ENCODE results near the gene FH.

The FH gene

GRCh38 chr1:241459186-241459802 lies 60.3 kb downstream of the FH start:
- no peak for DNase-seq (ENCODE audit: low read depth in 2 of 2)

DNA sequence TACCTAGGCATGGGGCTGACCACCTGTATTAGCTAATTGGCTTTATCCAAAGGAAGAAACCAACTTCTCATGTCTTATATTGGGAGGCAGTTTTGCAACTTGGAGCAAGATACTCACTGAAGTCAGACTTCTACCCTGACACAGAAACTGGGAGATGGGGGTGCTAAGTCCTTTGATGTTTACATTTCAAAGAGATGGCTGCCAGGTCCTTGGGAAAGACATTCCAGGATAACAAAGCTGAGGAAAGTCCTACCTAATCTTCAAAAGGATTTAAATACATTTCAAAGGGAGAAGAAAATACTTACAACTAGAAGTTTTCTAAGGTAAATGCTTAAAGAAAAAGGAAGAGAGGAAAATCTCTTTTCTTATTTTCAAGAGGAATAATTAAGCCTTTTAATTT lies 62.1 kb downstream of the FH start:
- no peak for DNase-seq (ENCODE audit: low read depth in 2 of 2)

GRCh38 chr1:241456743-241457142 lies 62.8 kb downstream of the FH start:
- no peak for DNase-seq (ENCODE audit: low read depth in 2 of 2)

GRCh38 chr1:241453732-241454131 lies 65.8 kb downstream of the FH start:
- DNase-seq (ENCODE audit: low read depth in 2 of 2) = no peak

GRCh38 chr1:241451956-241452355 lies 67.6 kb downstream of the FH start:
- no peak for DNase-seq (ENCODE audit: low read depth in 2 of 2)

Measured in stimulated activated CD4-positive, alpha-beta T cell treated with anti-CD3 and anti-CD28 coated beads, Interleukin-15, amount 100 ng/mL, for 48 hours (primary cell).